AG10803 (cell line): ENCODE results near the gene CDK14.

Experiments
- DNase-seq: peaks from one replicate; pipeline ENCODE4 v3.0.0; 2010; ENCODE audit warnings: low read depth
- H3K4me3 ChIP-seq: 2 replicates; pipeline ENCODE4 v1.5.1; 2011; ENCODE audit warnings: mild to moderate bottlenecking, low read length, control low read depth
- TF ChIP-seq, protein P1 (sequence below): conservative IDR thresholded peaks from 2 replicates; pipeline ENCODE4 v1.5.1; 2011; ENCODE audit warnings: mild to moderate bottlenecking, low read length, control low read depth, inconsistent platforms

The CDK14 gene

DNA sequence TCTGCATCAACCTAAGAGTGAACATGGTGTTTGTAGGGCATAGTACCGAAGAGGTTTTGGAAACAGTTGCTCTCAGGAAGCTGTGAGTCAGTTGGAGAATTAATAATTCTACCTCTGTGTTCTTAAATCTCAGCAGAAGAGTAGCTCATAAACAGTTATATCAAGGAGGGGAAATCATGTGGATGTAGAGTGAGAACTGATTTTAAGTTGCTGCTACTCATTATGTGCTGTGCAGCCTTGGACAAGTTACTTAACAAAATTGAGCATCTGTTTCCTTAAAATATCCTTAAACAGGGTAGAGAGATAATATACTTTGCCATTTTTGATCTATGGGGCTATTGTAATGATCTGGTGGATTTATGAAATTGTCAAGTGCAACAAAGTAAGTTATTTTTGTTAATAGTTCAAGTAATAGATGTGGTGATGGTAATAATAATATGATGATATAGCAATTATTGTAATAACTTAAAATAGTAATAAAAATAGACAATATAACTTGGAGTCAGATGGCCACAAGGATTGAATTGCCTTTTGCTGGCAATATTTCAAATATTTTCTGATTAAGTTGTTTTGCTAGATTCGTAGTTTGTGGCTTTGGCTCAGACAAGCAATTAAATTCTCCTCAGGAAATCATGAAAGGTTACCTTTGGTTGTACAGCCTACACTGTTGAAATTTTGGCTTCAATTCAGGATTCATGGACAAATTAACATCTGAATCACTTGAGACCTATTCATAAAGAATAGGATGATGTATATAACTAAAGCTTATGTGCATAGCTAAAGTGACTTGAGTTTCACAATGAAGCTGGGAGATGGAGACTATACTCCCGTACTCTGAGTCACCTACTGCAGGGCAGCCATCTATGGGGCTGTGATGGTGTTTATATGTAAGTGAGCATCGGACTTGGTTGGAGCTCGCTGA, 228.5 kb downstream of the CDK14 start:
- peak; percentile 88 for DNase-seq
- no peak overlapping the region for H3K4me3 ChIP-seq
- TF ChIP-seq, protein P1, sequence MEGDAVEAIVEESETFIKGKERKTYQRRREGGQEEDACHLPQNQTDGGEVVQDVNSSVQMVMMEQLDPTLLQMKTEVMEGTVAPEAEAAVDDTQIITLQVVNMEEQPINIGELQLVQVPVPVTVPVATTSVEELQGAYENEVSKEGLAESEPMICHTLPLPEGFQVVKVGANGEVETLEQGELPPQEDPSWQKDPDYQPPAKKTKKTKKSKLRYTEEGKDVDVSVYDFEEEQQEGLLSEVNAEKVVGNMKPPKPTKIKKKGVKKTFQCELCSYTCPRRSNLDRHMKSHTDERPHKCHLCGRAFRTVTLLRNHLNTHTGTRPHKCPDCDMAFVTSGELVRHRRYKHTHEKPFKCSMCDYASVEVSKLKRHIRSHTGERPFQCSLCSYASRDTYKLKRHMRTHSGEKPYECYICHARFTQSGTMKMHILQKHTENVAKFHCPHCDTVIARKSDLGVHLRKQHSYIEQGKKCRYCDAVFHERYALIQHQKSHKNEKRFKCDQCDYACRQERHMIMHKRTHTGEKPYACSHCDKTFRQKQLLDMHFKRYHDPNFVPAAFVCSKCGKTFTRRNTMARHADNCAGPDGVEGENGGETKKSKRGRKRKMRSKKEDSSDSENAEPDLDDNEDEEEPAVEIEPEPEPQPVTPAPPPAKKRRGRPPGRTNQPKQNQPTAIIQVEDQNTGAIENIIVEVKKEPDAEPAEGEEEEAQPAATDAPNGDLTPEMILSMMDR = no peak

DNA sequence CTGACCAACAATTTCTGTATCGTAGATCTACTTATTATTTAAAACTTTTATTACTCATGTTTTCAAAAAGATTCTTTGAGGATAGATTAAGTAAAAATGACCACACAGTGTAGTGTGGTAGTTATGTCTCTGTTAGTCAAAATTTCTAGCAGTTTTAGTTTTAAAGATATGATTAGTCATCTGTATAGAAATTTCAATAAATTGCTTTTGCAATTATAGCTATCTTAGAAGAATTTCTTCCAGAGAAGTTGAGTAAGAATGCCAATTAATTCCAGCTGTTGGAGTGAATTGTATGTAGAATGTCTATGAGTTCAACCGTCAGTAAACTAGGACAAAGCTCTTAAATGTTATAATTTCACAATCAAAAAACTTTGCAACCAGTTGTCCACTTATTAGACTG, 229.7 kb downstream of the CDK14 start:
- TF ChIP-seq, protein P1 = no peak
- DNase-seq = peak; percentile 96
- no peak overlapping the region for H3K4me3 ChIP-seq

DNA sequence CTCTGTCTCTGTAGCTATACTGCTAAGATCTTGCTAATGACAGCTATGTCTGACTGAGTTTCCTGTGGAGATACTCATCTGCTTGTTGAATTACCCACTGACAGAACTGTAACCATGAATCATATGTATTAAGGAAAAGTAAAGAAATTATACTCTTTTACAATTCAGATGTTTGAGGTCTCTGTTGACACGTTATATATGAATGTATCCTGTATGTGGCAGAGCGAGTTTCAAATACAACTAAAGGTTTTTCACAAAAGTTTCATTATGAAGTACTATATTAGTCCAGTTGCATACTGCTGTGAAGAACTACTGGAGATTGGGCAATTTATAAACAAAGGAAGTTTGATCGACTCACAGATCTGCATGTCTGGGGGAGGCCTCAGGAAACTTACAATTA, 232.5 kb downstream of the CDK14 start:
- TF ChIP-seq, protein P1 = no peak
- H3K4me3 ChIP-seq = no peak overlapping the region
- DNase-seq = peak; percentile 16

DNA sequence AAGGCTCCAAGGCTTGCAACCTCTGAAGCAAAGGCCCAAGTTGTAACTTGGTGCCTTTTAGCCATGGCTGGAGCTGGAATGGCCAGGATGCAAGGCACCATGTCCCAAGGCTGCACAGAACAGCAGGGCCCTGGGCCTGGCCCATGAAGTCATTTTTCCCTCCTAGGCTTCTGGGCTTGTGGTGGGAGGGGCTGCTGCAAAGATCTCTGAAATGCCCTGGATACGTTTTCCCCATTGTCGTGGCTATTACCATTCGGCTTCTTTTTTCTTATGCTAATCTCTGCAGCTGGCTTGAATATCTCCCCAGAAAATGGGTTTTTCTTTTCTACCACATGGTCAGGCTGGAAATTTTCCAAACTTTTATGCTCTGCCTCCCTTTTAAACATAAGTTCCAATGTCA, 234.2 kb downstream of the CDK14 start:
- DNase-seq = no peak
- TF ChIP-seq, protein P1 = no peak
- H3K4me3 ChIP-seq = no peak overlapping the region

DNA sequence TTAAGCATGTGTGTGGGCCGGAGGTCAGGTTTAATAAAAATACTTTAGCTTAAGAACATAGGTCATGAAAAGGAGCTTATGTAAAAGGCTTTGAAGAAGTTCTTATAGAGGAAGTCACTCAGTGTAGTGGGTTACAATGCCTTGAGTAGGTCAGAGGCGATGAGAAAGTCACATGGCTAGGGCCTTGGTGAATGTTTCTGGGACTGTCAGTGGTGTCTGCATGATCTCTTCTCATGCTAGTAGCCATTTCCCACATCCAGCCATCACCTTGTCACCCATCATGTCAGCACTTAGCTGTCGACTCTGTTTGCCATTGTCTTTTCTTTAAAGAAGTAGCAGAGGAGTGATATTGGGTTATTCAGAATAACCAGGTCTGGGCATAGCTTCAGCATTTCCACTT, 236.6 kb downstream of the CDK14 start:
- DNase-seq = no peak

DNA sequence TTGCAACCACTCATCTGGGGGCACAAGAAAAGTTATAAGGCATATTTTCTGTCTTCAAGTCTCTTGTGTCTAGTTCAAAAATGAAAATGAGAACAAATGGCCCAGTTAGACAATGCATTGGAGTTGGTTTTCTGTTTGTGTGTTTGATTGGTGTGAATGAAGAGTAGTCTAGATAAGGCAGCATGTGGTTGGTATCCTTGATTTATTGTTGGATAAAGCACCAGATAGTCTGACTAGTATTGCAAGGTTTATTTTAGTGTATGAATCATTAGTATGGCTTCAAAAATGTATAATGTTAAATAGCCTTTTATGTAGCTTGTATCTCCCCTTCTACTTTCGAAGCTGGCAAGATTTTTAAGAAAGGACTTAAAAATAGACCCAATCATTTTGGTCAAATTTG, 237.3 kb downstream of the CDK14 start:
- TF ChIP-seq, protein P1 = no peak
- no peak overlapping the region for H3K4me3 ChIP-seq
- no peak for DNase-seq

More for the DNA sequence above, 236.6 kb downstream of the CDK14 start:
- TF ChIP-seq, protein P1 = no peak
- no peak overlapping the region for H3K4me3 ChIP-seq

DNA sequence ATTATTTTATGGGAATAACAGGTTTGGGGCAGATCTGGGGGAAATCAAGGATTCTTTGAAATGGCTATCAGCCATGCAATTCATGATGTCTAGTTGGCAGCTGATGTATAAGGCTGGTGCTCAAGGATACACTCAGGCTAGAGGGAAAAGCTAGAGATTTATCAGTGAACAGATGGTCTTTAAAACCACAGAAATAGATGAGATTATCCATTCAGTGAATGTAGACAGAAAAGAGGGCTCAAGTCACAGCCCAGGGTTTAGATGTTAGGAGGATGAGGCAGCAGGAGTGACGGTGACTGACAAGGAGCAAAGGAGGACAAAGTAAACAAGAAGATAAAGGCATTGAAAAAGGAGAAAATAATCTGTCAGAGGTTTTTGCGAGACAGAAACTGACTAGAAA, 238.7 kb downstream of the CDK14 start:
- H3K4me3 ChIP-seq = no peak overlapping the region
- no peak for DNase-seq
- TF ChIP-seq, protein P1 = no peak
